NT2/D1 (cell line): ENCODE data around the gene DUS2.

Experiments
- YY1 ChIP-seq: IDR thresholded peaks from 2 replicates; pipeline ENCODE4 v1.6.1; 2011; ENCODE audit not compliant: insufficient read length, insufficient read depth
- ZNF274 ChIP-seq: IDR thresholded peaks from 2 replicates; pipeline ENCODE4 v1.6.1; 2011; ENCODE audit warnings: mild to moderate bottlenecking, low read depth, low read length

- TF ChIP-seq YY1 (no peak), ZNF274 (no peak)
Measured at GRCh38 chr16:68019167-68019680, 3.9 kb upstream of the DUS2 start.
